Endodermal cell (in vitro differentiated cells): ENCODE results near the gene CST5. TPM values are rescaled to one million over a fixed set of nuclear protein-coding genes. Genes with fewer than 3 reads are reported as not detected.
"Not testable (repeated sequence)": the region's sequence is repeated elsewhere in the genome, so short reads cannot be mapped to it uniquely, and the experiment has no call there.

ENCODE experiments used
- DNase-seq: peaks from one replicate; pipeline ENCODE4 v3.0.0-alpha.2; 2017
- H3K27ac ChIP-seq: 2 replicates; pipeline ENCODE4 v1.5.1; 2013; ENCODE audit warnings: mild to moderate bottlenecking, low read depth, low read length, moderate library complexity
- H3K27me3 ChIP-seq: 2 replicates; pipeline ENCODE4 v1.6.1; 2013; ENCODE audit warnings: mild to moderate bottlenecking, low read length, moderate library complexity; ENCODE audit not compliant: insufficient read depth, control insufficient read depth, poor library complexity, severe bottlenecking
- H3K36me3 ChIP-seq: 2 replicates; pipeline ENCODE4 v1.7.0; 2013; ENCODE audit warnings: mild to moderate bottlenecking, low read length, moderate library complexity; ENCODE audit not compliant: control insufficient read depth, insufficient read depth
- H3K4me1 ChIP-seq: one replicate; pipeline ENCODE4 v1.7.0; 2013; ENCODE audit warnings: low read length; ENCODE audit not compliant: control insufficient read depth, insufficient read depth
- H3K4me3 ChIP-seq: 2 replicates; pipeline ENCODE4 v1.5.1; 2013; ENCODE audit warnings: mild to moderate bottlenecking, low read length, moderate library complexity
- H3K9ac ChIP-seq: 2 replicates; pipeline ENCODE4 v1.6.1; 2013; ENCODE audit warnings: mild to moderate bottlenecking, low read length, moderate library complexity; ENCODE audit not compliant: poor library complexity, severe bottlenecking; ENCODE audit errors: extremely low read depth
- H3K9me3 ChIP-seq: 2 replicates; pipeline ENCODE4 v1.6.1; 2013; ENCODE audit warnings: mild to moderate bottlenecking, low read length, moderate library complexity; ENCODE audit not compliant: control insufficient read depth
- H3K27ac Mint-ChIP-seq: 2 replicates; pipeline ENCODE4 v1.8.0; 2020; ENCODE audit warnings: mixed read lengths
- H3K27me3 Mint-ChIP-seq: 2 replicates; pipeline ENCODE4 v1.8.0; 2021; ENCODE audit warnings: mild to moderate bottlenecking, mixed read lengths; ENCODE audit not compliant: insufficient read depth
- H3K36me3 Mint-ChIP-seq: 2 replicates; pipeline ENCODE4 v1.8.0; 2020; ENCODE audit warnings: low read depth, mixed read lengths
- H3K4me1 Mint-ChIP-seq: 2 replicates; pipeline ENCODE4 v1.8.0; 2020; ENCODE audit warnings: mixed read lengths
- H3K4me3 Mint-ChIP-seq: 2 replicates; pipeline ENCODE4 v1.8.0; 2020; ENCODE audit warnings: mild to moderate bottlenecking, moderate library complexity, mixed read lengths
- H3K9me3 Mint-ChIP-seq: 2 replicates; pipeline ENCODE4 v1.8.0; 2020; ENCODE audit warnings: mild to moderate bottlenecking, mixed read lengths
- WGBS, 2 experiments: methylation state at CpG; one replicate each; pipeline versions ENCODE4 v1.1.5 to v1.1.7; 2013; ENCODE audit warnings: missing lambda C conversion rate in 2 of 2, mixed read lengths in 1 of 2; ENCODE audit not compliant: insufficient coverage in 1 of 2, insufficient read length in 1 of 2; 5-methylcytosine and 5-hydroxymethylcytosine counted together
- total RNA-seq, 2 donors: library from RNA; stranded (reverse); fragmentation: NEBNext Ultra II Directional in 1 of 2; extraction: Animal tissue kit (Norgen Biotek cat#: 25700) in 1 of 2; gene quantifications; 2 replicates in 1 of 2; 3 replicates in 1 of 2; pipeline ENCODE4 v1.2.1, GENCODE V29; 2021
- TF ChIP-seq, protein P1 (sequence below): fragments of 200-600 bp; sonication (generic); conservative IDR thresholded peaks from 2 replicates; pipeline ENCODE4 v1.5.0; 2021; ENCODE audit warnings: antibody characterized with exemption, mild to moderate bottlenecking

CST5 gene
- total RNA-seq, 2 donors from 2014 or later: not detected

DNA sequence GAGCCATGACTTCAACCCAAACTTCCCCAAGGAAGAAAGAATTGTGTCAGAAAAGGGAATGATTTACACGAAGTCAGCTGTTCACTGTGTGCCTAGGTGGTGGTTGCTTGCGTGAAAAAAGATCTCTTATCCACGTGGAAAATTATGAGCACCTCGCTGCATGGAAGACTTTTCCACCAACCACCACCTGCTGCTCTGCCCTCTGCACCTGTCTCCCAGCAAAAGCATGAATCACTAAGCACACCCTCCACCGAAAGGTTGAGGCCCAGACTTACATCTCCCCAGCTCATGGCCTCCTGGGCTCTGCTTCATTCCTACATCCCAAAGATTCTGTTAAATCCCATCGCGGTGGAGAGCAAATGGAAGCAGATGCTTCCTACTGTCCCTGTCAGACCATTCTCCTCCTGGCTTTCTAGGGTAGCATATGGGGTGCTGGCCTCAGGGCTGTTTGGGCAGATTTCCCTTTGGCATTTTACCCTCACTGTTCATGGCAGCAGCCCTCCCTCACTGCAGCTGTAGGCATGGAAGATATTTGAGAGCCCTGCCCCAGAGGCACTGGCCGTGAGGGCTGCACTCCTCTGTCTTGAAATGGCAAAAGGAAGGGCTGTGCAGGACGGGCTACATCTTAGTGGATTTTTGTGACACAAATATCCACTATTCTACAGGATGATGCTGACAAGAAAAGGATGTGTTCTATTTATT is 37.6 kb upstream of the CST5 start:
- Histone ChIP-seq H3K27ac (no peak overlapping the region), H3K4me1 (no peaks in the 10 kb centered on the region), H3K9me3 (no peaks in the 10 kb centered on the region), H3K9ac (no peak overlapping the region), H3K27me3 (no peaks in the 10 kb centered on the region), H3K4me3 (no peak overlapping the region), H3K36me3 (no peaks in the 10 kb centered on the region)
- H3K27ac Mint-ChIP-seq: no peak overlapping the region
- no peaks in the 10 kb centered on the region for H3K9me3 Mint-ChIP-seq
- no peaks in the 10 kb centered on the region for H3K36me3 Mint-ChIP-seq
- H3K27me3 Mint-ChIP-seq: no peaks in the 10 kb centered on the region
- WGBS, 2 experiments: 92 to 95% methylated on average over 8 to 9 of the region's 9 CpGs
- no peak overlapping the region for H3K4me3 Mint-ChIP-seq
- DNase-seq: no peak
- H3K4me1 Mint-ChIP-seq: peaks cover 4% of the 10 kb centered on the region
- TF ChIP-seq, protein P1, sequence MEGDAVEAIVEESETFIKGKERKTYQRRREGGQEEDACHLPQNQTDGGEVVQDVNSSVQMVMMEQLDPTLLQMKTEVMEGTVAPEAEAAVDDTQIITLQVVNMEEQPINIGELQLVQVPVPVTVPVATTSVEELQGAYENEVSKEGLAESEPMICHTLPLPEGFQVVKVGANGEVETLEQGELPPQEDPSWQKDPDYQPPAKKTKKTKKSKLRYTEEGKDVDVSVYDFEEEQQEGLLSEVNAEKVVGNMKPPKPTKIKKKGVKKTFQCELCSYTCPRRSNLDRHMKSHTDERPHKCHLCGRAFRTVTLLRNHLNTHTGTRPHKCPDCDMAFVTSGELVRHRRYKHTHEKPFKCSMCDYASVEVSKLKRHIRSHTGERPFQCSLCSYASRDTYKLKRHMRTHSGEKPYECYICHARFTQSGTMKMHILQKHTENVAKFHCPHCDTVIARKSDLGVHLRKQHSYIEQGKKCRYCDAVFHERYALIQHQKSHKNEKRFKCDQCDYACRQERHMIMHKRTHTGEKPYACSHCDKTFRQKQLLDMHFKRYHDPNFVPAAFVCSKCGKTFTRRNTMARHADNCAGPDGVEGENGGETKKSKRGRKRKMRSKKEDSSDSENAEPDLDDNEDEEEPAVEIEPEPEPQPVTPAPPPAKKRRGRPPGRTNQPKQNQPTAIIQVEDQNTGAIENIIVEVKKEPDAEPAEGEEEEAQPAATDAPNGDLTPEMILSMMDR: no peak

GRCh38 chr20:23915844-23916243 is 36.3 kb upstream of the CST5 start:
- WGBS, 2 experiments: 83 to 89% methylated on average over 1 of the region's 1 CpG
- H3K27ac ChIP-seq: no peak overlapping the region
- H3K4me1 ChIP-seq: no peaks in the 10 kb centered on the region
- no peak overlapping the region for H3K27ac Mint-ChIP-seq
- H3K36me3 ChIP-seq: no peaks in the 10 kb centered on the region
- no peaks in the 10 kb centered on the region for H3K9me3 ChIP-seq
- peaks cover 4% of the 10 kb centered on the region for H3K4me1 Mint-ChIP-seq
- H3K36me3 Mint-ChIP-seq: no peaks in the 10 kb centered on the region
- H3K27me3 ChIP-seq: no peaks in the 10 kb centered on the region
- H3K9me3 Mint-ChIP-seq: no peaks in the 10 kb centered on the region
- no peak for DNase-seq
- TF ChIP-seq, protein P1: no peak
- no peak overlapping the region for H3K4me3 ChIP-seq
- no peak overlapping the region for H3K4me3 Mint-ChIP-seq
- no peaks in the 10 kb centered on the region for H3K27me3 Mint-ChIP-seq
- H3K9ac ChIP-seq: no peak overlapping the region

GRCh38 chr20:23914469-23914868 is 34.9 kb upstream of the CST5 start:
- H3K4me3 ChIP-seq, H3K27me3 Mint-ChIP-seq, H3K36me3 ChIP-seq, H3K4me1 ChIP-seq, H3K4me3 Mint-ChIP-seq, H3K9me3 ChIP-seq, H3K9ac ChIP-seq, H3K36me3 Mint-ChIP-seq, H3K27ac ChIP-seq, DNase-seq, H3K9me3 Mint-ChIP-seq, H3K4me1 Mint-ChIP-seq, H3K27me3 ChIP-seq, H3K27ac Mint-ChIP-seq: not testable (repeated sequence)
- 92 to 100% methylated on average over 1 to 4 of the region's 4 CpGs for WGBS, 2 experiments

GRCh38 chr20:23910210-23910609 is 30.7 kb upstream of the CST5 start:
- peaks cover 13% of the 10 kb centered on the region for H3K9me3 Mint-ChIP-seq
- no peak for DNase-seq
- TF ChIP-seq, protein P1: no peak
- Histone ChIP-seq H3K9me3 (no peaks in the 10 kb centered on the region), H3K27ac (no peak overlapping the region), H3K4me3 (no peak overlapping the region), H3K27me3 (no peaks in the 10 kb centered on the region), H3K9ac (no peak overlapping the region), H3K4me1 (no peaks in the 10 kb centered on the region), H3K36me3 (no peaks in the 10 kb centered on the region)
- no peak overlapping the region for H3K4me3 Mint-ChIP-seq
- 91 to 100% methylated on average over 2 to 4 of the region's 4 CpGs for WGBS, 2 experiments
- no peaks in the 10 kb centered on the region for H3K36me3 Mint-ChIP-seq
- peaks cover 5% of the 10 kb centered on the region for H3K27me3 Mint-ChIP-seq
- peaks cover 1% of the 10 kb centered on the region for H3K4me1 Mint-ChIP-seq
- no peak overlapping the region for H3K27ac Mint-ChIP-seq
